ENCODE results near the gene STYXL1. TPM values are rescaled to one million over a fixed set of nuclear protein-coding genes. Genes with fewer than 3 reads are reported as not detected.

The STYXL1 gene
- total RNA-seq, 1 experiment from 2014 or later: 21.3 TPM

DNA sequence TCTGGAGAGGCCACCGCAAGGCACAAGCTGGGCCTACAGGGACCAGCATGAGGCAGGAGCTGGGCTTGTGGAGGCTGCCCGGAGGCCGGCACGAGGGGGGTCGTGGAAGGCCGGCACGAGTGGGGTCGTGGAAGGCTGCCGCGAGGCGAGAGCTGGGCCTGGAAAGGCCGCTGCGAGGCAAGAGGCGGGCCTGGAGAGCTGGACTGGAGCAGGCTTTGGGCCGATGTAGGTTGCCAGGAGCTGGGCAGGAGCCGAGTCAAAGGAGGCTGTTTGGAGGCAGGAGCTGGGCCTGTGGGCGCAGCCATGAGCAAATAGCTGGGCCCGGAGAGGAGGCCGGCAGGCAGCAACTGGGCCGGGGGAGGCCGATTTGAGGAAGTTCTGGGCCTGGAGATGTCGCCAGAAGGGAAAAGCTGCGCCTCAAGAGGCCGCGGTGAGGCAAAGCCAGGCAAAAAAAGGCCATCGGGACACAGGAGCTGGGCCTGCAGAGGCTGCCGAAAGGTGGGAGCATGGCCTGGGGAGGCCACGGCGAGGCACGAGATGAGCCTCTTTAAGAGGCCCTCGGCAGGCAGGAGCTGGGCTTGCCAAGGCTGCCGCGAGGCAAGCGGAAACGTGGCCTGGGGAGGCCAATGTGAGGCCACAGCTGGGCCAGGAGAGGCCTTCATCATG is 26.6 kb upstream of the STYXL1 start (continued):
- TF ChIP-seq KAT7 (CRISPR knock-in tag; IDR thresholded peaks at IDR 0.05; ENCODE audit: borderline replicate concordance): no peak
- TF ChIP-seq TP53 (CRISPR knock-in tag; IDR thresholded peaks at IDR 0.05): no peak

DNA sequence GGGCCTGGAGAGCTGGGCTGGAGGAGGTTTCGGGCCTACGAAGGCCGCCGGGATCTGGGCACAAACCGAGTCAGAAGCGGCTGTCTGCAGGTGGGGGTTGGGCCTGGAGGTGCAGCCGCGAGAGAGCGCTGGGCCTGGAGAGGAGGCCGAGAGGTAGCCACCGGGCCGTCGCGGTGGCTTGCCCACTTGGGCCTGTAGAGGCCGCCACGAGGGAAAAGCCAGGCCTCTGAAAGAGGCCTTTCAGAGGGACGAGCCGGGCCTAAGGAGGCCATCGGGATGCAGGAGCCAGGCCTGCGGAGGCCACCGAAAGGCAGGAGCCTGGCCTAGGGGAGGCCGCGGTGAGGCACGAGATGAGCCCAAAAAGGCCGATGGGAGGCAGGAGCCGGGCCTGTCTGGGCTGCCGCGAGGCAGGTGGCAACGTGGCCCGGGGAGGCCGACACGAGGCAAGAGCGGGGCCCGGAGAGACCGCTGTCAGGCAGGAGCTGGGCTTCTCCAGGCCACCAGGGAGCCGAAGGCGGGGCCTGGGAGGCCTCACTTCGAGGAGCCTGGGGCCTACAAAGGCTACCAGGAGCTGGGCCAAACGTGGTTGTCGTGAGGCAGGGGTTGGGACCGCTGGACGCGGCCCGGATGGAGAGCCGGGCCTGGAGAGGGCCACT is 25.7 kb upstream of the STYXL1 start:
- DNase-seq (ENCODE audit: low spot score): peak; percentile 76
- ChIA-PET CTCF (interaction anchor here (0.5 to 3.1 kb wide), 22 partner anchors 9 to 244 kb away, joined by 3 to 13 read pairs (median 4); partner anchors contain the start of genes MDH2 and STYXL1), POLR2A (interaction anchor here (0.5 to 1.5 kb wide), 2 partner anchors 90 to 123 kb away, joined by 3 to 6 read pairs; no protein-coding TSS in a partner anchor)
- peak; percentile 79 for ATAC-seq
- no peak overlapping the region for H3K4me3 Mint-ChIP-seq
- no peaks in the 10 kb centered on the region; the same call in 1 of the 2 replicates for H3K27me3 Mint-ChIP-seq (ENCODE audit: low read depth)
- H3K4me1 Mint-ChIP-seq: peaks cover 3% of the 10 kb centered on the region; the same call in 1 of the 2 replicates
- H3K9me3 Mint-ChIP-seq: no peaks in the 10 kb centered on the region
- peak overlapping the region; percentile 82 for H3K27ac Mint-ChIP-seq
- no peaks in the 10 kb centered on the region for H3K36me3 Mint-ChIP-seq
- no peak for TF ChIP-seq CREB1 (CRISPR knock-in tag; IDR thresholded peaks at IDR 0.05)
- TF ChIP-seq, protein P1, sequence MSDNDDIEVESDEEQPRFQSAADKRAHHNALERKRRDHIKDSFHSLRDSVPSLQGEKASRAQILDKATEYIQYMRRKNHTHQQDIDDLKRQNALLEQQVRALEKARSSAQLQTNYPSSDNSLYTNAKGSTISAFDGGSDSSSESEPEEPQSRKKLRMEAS (CRISPR knock-in tag; IDR thresholded peaks at IDR 0.05): peak; percentile 69; the same call in 1 of the 2 replicates

DNA sequence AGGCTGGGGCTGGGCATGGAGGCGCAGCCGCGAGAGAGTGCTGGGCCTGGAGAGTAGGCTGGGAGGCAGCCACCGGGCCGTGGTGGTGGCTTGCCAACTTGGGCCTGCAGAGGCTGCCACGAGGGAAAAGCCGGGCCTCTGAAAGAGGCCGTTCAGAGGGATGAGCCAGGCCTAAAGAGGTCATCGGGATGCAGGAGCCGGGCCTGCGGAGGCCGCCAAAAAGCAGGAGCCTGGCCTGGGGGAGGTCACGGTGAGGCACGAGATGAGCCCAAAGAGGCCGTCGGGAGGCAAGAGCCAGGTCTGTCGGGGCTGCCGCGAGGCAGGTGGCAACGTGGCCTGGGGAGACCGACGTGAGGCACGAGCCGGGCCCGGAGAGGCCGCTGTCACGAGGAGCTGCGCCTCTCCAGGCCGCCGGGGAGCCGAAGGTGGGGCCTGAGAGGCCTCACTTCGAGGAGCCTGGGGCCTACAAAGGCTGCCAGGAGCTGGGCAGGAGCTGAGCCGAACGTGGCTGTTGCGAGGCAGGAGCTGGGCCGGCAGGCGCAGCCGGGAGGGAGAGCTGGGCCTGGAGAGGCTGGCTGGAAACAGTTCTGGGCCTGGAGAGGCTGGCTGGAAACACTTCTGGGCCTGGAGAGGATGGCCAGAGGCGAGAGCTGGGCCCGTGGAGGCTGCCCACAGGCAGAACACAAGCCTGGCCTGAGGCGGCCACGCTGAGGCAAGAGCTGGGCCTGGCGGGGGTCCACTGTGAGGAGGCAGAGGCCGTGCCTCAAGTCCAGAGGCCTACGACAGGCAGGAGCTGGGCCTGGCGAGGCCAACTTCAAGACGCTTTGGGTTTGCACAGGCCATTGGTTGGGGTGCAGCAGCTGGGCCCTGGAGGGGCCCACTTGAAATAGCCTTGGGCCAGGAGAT is 24.7 kb upstream of the STYXL1 start:
- DNase-seq (ENCODE audit: low spot score): peak; percentile 16
- Mint-ChIP-seq H3K9me3 (no peaks in the 10 kb centered on the region), H3K4me1 (peaks cover 3% of the 10 kb centered on the region; the same call in 1 of the 2 replicates), H3K27ac (no peak overlapping the region), H3K36me3 (no peaks in the 10 kb centered on the region), H3K4me3 (no peak overlapping the region), H3K27me3 (ENCODE audit: low read depth) (no peaks in the 10 kb centered on the region; the same call in 1 of the 2 replicates)
- no peak for ATAC-seq
- POLR2A ChIA-PET: interaction anchor here (0.5 kb wide), 1 partner anchor 124 kb away, joined by 3 read pairs; no protein-coding TSS in a partner anchor
- CTCF ChIA-PET: interaction anchor here (0.6 to 3.1 kb wide), 12 partner anchors 18 to 245 kb away, joined by 3 to 13 read pairs (median 5); partner anchors contain the start of genes MDH2 and STYXL1
- TF ChIP-seq TP53 (CRISPR knock-in tag; IDR thresholded peaks at IDR 0.05): no peak
- TF ChIP-seq, protein P2, sequence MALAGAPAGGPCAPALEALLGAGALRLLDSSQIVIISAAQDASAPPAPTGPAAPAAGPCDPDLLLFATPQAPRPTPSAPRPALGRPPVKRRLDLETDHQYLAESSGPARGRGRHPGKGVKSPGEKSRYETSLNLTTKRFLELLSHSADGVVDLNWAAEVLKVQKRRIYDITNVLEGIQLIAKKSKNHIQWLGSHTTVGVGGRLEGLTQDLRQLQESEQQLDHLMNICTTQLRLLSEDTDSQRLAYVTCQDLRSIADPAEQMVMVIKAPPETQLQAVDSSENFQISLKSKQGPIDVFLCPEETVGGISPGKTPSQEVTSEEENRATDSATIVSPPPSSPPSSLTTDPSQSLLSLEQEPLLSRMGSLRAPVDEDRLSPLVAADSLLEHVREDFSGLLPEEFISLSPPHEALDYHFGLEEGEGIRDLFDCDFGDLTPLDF (CRISPR knock-in tag; IDR thresholded peaks at IDR 0.05): no peak
- TF ChIP-seq, protein P3, sequence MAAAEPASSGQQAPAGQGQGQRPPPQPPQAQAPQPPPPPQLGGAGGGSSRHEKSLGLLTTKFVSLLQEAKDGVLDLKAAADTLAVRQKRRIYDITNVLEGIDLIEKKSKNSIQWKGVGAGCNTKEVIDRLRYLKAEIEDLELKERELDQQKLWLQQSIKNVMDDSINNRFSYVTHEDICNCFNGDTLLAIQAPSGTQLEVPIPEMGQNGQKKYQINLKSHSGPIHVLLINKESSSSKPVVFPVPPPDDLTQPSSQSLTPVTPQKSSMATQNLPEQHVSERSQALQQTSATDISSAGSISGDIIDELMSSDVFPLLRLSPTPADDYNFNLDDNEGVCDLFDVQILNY (CRISPR knock-in tag; IDR thresholded peaks at IDR 0.05): no peak
- TF ChIP-seq, protein P1 (CRISPR knock-in tag; IDR thresholded peaks at IDR 0.05): no peak
- TF ChIP-seq ZNF317 (CRISPR knock-in tag; IDR thresholded peaks at IDR 0.05; ENCODE audit: borderline replicate concordance, low read depth): no peak
- TF ChIP-seq, protein P4, sequence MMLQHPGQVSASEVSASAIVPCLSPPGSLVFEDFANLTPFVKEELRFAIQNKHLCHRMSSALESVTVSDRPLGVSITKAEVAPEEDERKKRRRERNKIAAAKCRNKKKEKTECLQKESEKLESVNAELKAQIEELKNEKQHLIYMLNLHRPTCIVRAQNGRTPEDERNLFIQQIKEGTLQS (CRISPR knock-in tag; conservative IDR thresholded peaks at IDR 0.05): no peak
- no peak for TF ChIP-seq KAT7 (CRISPR knock-in tag; IDR thresholded peaks at IDR 0.05; ENCODE audit: borderline replicate concordance)
- TF ChIP-seq ESRRA (CRISPR knock-in tag; IDR thresholded peaks at IDR 0.05; ENCODE audit: borderline replicate concordance): no peak

Measured in WTC11 (cell line).